Cardiac septum (tissue), 1 donor: ENCODE data around the gene DPF1. TPM values are rescaled to one million over a fixed set of nuclear protein-coding genes. Genes with fewer than 3 reads are reported as not detected.

Experiments used
- DNase-seq: peaks from one replicate; pipeline ENCODE4 v3.0.0-alpha.2; 2020; ENCODE audit warnings: low spot score
- intact Hi-C: fragments of 100-400 bp; cut with DNase I; formaldehyde crosslinking; loops from one replicate; pipeline ENCODE4 v1.14.0; 2022
- total RNA-seq: library from RNA; stranded (reverse); fragmentation: NEBNext Ultra II Directional; extraction: Animal tissue kit (Norgen Biotek cat#: 25700); gene quantifications from one replicate; pipeline ENCODE4 v1.2.1, GENCODE V29; 2021
- donor health status: DM: no; HTN: no; CAD: no.

Gene DPF1
- total RNA-seq, 1 donor from 2014 or later = 0.51 TPM

- intact Hi-C loops = no loop called here
Measured at GRCh38 chr19:38223617-38224013, 407 bp downstream of the DPF1 start.

GRCh38 chr19:38223119-38223523 lies 901 bp downstream of the DPF1 start:
- DNase-seq = no peak
- intact Hi-C loops = no loop called here

More at GRCh38 chr19:38223617-38224013, 407 bp downstream of the DPF1 start:
- no peak for DNase-seq

- DNase-seq = no peak
- intact Hi-C loops = no loop called here
Measured at GRCh38 chr19:38221919-38222830, 1.8 kb downstream of the DPF1 start.

- no peak for DNase-seq
- intact Hi-C loops = no loop called here
Measured at GRCh38 chr19:38221421-38221820, 2.6 kb downstream of the DPF1 start.

- no peak for DNase-seq
- intact Hi-C loops = no loop called here
Measured at GRCh38 chr19:38219221-38219620, 4.8 kb downstream of the DPF1 start.

GRCh38 chr19:38218204-38218603 lies 5.8 kb downstream of the DPF1 start:
- DNase-seq = no peak
- intact Hi-C loops = no loop called here

GRCh38 chr19:38216785-38217641 lies 7.0 kb downstream of the DPF1 start:
- no peak for DNase-seq
- intact Hi-C loops = no loop called here

- intact Hi-C loops = no loop called here
- no peak for DNase-seq
Measured at GRCh38 chr19:38213911-38214625, 10.0 kb downstream of the DPF1 start.

- intact Hi-C loops = no loop called here
- DNase-seq = no peak
Measured at GRCh38 chr19:38213469-38213868, 10.6 kb downstream of the DPF1 start.

GRCh38 chr19:38211766-38212165 lies 12.3 kb downstream of the DPF1 start:
- intact Hi-C loops = no loop called here
- no peak for DNase-seq

GRCh38 chr19:38211151-38211591 lies 12.9 kb downstream of the DPF1 start:
- intact Hi-C loops = no loop called here
- no peak for DNase-seq

- intact Hi-C loops = no loop called here
- no peak for DNase-seq
Measured at GRCh38 chr19:38210458-38210987, 13.5 kb downstream of the DPF1 start.

GRCh38 chr19:38209671-38210457 lies 14.2 kb downstream of the DPF1 start:
- intact Hi-C loops = no loop called here

GRCh38 chr19:38209152-38209551 lies 14.9 kb downstream of the DPF1 start:
- no peak for DNase-seq
- intact Hi-C loops = no loop called here

More at GRCh38 chr19:38209671-38210457, 14.2 kb downstream of the DPF1 start:
- DNase-seq = peak; percentile 82

- no peak for DNase-seq
- intact Hi-C loops = no loop called here
Measured at GRCh38 chr19:38208571-38208970, 15.5 kb downstream of the DPF1 start.

- DNase-seq = no peak
- intact Hi-C loops = no loop called here
Measured at GRCh38 chr19:38207543-38207942, 16.5 kb downstream of the DPF1 start.

- intact Hi-C loops = no loop called here
- no peak for DNase-seq
Measured at GRCh38 chr19:38206928-38207327, 17.1 kb downstream of the DPF1 start.

GRCh38 chr19:38206006-38206745 lies 17.8 kb downstream of the DPF1 start:
- intact Hi-C loops = no loop called here
- DNase-seq = no peak
